Neural progenitor cell (in vitro differentiated cells): Measurements from ENCODE around the gene EFS. TPM values are rescaled to one million over a fixed set of nuclear protein-coding genes. Genes with fewer than 3 reads are reported as not detected.

Experiments used
- DNase-seq: peaks from one replicate; pipeline ENCODE4 v3.0.0-alpha.2; 2016; ENCODE audit warnings: low spot score
- H2AFZ ChIP-seq: fragments of 200-600 bp; sonication (generic); replicated peaks from 2 replicates; pipeline ENCODE4 v1.6.1; 2016; ENCODE audit warnings: antibody characterized with exemption
- H3F3A ChIP-seq: fragments of 200-600 bp; sonication (generic); 2 replicates; pipeline ENCODE4 v1.6.1; 2016; ENCODE audit warnings: antibody characterized with exemption, low read depth
- H3K27ac ChIP-seq: fragments of 200-600 bp; sonication (generic); 2 replicates; pipeline ENCODE4 v1.5.1; 2016; ENCODE audit warnings: mild to moderate bottlenecking
- H3K27me3 ChIP-seq: fragments of 200-600 bp; sonication (generic); 2 replicates; pipeline ENCODE4 v1.6.1; 2016; ENCODE audit warnings: mild to moderate bottlenecking, moderate library complexity
- H3K36me3 ChIP-seq: fragments of 200-600 bp; sonication (generic); 2 replicates; pipeline ENCODE4 v1.5.1; 2016
- H3K4me1 ChIP-seq: fragments of 200-600 bp; sonication (generic); 2 replicates; pipeline ENCODE4 v1.6.1; 2016; ENCODE audit warnings: mixed run types
- H3K4me2 ChIP-seq: fragments of 200-600 bp; sonication (generic); 2 replicates; pipeline ENCODE4 v1.6.1; 2016
- H3K4me3 ChIP-seq: fragments of 200-600 bp; sonication (generic); 2 replicates; pipeline ENCODE4 v1.5.1; 2016
- H3K79me2 ChIP-seq: fragments of 200-600 bp; sonication (generic); 2 replicates; pipeline ENCODE4 v1.6.1; 2016; ENCODE audit warnings: low read depth
- H3K9ac ChIP-seq: fragments of 200-600 bp; sonication (generic); 2 replicates; pipeline ENCODE4 v1.6.1; 2016
- H3K9me3 ChIP-seq: fragments of 200-600 bp; sonication (generic); 2 replicates; pipeline ENCODE4 v1.5.1; 2016; ENCODE audit warnings: low read depth
- H4K20me1 ChIP-seq: fragments of 200-600 bp; sonication (generic); 2 replicates; pipeline ENCODE4 v1.6.1; 2016; ENCODE audit warnings: low read depth
- H3K27ac Mint-ChIP-seq: 3 replicates; pipeline ENCODE4 v1.8.0; 2021; ENCODE audit warnings: mixed read lengths
- H3K27me3 Mint-ChIP-seq: 2 replicates; pipeline ENCODE4 v1.8.0; 2022; ENCODE audit warnings: low read depth, mild to moderate bottlenecking, inconsistent platforms, moderate library complexity, mixed read lengths; ENCODE audit not compliant: insufficient read depth
- H3K36me3 Mint-ChIP-seq: 3 replicates; pipeline ENCODE4 v1.8.0; 2021; ENCODE audit warnings: mixed read lengths
- H3K4me1 Mint-ChIP-seq: 3 replicates; pipeline ENCODE4 v1.8.0; 2021; ENCODE audit warnings: mixed read lengths
- H3K4me3 Mint-ChIP-seq: 3 replicates; pipeline ENCODE4 v1.8.0; 2021; ENCODE audit warnings: mild to moderate bottlenecking, moderate library complexity, mixed read lengths
- H3K9me3 Mint-ChIP-seq: 3 replicates; pipeline ENCODE4 v1.8.0; 2020; ENCODE audit warnings: mixed read lengths
- CTCF ChIP-seq: fragments of 200-600 bp; sonication (generic); IDR thresholded peaks from 2 replicates; pipeline ENCODE4 v1.5.1; 2017; ENCODE audit warnings: antibody characterized with exemption, mild to moderate bottlenecking
- EZH2 ChIP-seq: fragments of 200-600 bp; sonication (generic); IDR thresholded peaks from 2 replicates; pipeline ENCODE4 v1.6.1; 2017; ENCODE audit warnings: antibody characterized with exemption, mild to moderate bottlenecking, moderate library complexity
- EZH2phosphoT487 ChIP-seq: fragments of 200-600 bp; sonication (generic); IDR thresholded peaks from 2 replicates; pipeline ENCODE4 v1.6.1; 2017; ENCODE audit warnings: antibody characterized with exemption
- total RNA-seq: library from RNA; depleted of rRNA; stranded (reverse); fragments of >200 nt; gene quantifications from 2 replicates; pipeline ENCODE4 v1.2.3, GENCODE V29; 2015; ENCODE audit warnings: low replicate concordance

Gene EFS
- total RNA-seq, 1 donor from 2014 or later = 21.7 TPM

GRCh38 chr14:23344481-23344880, 20.5 kb downstream of the EFS start:
- Histone ChIP-seq H4K20me1 (no peaks in the 10 kb centered on the region), H2AFZ (no peak overlapping the region), H3K79me2 (no peaks in the 10 kb centered on the region), H3K9ac (no peak overlapping the region), H3K4me3 (no peak overlapping the region), H3K4me1 (no peaks in the 10 kb centered on the region), H3K9me3 (peaks cover 13% of the 10 kb centered on the region), H3K4me2 (no peak overlapping the region), H3F3A (peaks cover 5% of the 10 kb centered on the region), H3K27ac (no peak overlapping the region), H3K36me3 (no peaks in the 10 kb centered on the region), H3K27me3 (no peaks in the 10 kb centered on the region)
- Mint-ChIP-seq H3K36me3 (peaks cover 8% of the 10 kb centered on the region), H3K4me1 (peaks cover 5% of the 10 kb centered on the region), H3K27me3 (peaks cover 8% of the 10 kb centered on the region), H3K27ac (no peak overlapping the region), H3K9me3 (peaks cover 14% of the 10 kb centered on the region), H3K4me3 (no peak overlapping the region)
- no peak for DNase-seq
- no peak for TF ChIP-seq CTCF
- TF ChIP-seq EZH2 = no peak
- no peak for TF ChIP-seq EZH2phosphoT487

- H3K4me2 ChIP-seq = no peak overlapping the region
- no peak overlapping the region for H3K27ac Mint-ChIP-seq
- H3K27me3 Mint-ChIP-seq = peaks cover 10% of the 10 kb centered on the region
- H3K4me1 Mint-ChIP-seq = no peaks in the 10 kb centered on the region
- no peaks in the 10 kb centered on the region for H3F3A ChIP-seq
- H3K27me3 ChIP-seq = no peaks in the 10 kb centered on the region
- H3K4me3 Mint-ChIP-seq = no peak overlapping the region
- H3K9ac ChIP-seq = no peak overlapping the region
- H3K9me3 ChIP-seq = peaks cover 15% of the 10 kb centered on the region
- no peak overlapping the region for H2AFZ ChIP-seq
- H3K27ac ChIP-seq = no peak overlapping the region
- no peaks in the 10 kb centered on the region for H3K4me1 ChIP-seq
- H3K79me2 ChIP-seq = no peaks in the 10 kb centered on the region
- no peak for DNase-seq
- TF ChIP-seq EZH2 (no peak), EZH2phosphoT487 (no peak), CTCF (no peak)
- H3K36me3 Mint-ChIP-seq = no peaks in the 10 kb centered on the region
- H4K20me1 ChIP-seq = no peaks in the 10 kb centered on the region
- no peaks in the 10 kb centered on the region for H3K36me3 ChIP-seq
- H3K9me3 Mint-ChIP-seq = peaks cover 26% of the 10 kb centered on the region
- no peak overlapping the region for H3K4me3 ChIP-seq
Observed at GRCh38 chr14:23339506-23340268, 25.3 kb downstream of the EFS start.

- no peaks in the 10 kb centered on the region for H3K36me3 Mint-ChIP-seq
- Histone ChIP-seq H4K20me1 (no peaks in the 10 kb centered on the region), H3K4me3 (no peak overlapping the region), H3K27me3 (no peaks in the 10 kb centered on the region), H3K9me3 (peaks cover 14% of the 10 kb centered on the region), H2AFZ (no peak overlapping the region), H3K36me3 (no peaks in the 10 kb centered on the region), H3K4me1 (no peaks in the 10 kb centered on the region), H3K79me2 (no peaks in the 10 kb centered on the region), H3F3A (no peaks in the 10 kb centered on the region), H3K27ac (no peak overlapping the region), H3K4me2 (no peak overlapping the region), H3K9ac (no peak overlapping the region)
- no peak overlapping the region for H3K27ac Mint-ChIP-seq
- H3K4me3 Mint-ChIP-seq = no peak overlapping the region
- TF ChIP-seq EZH2phosphoT487 = no peak
- TF ChIP-seq CTCF = no peak
- no peak for TF ChIP-seq EZH2
- no peak for DNase-seq
- peaks cover 21% of the 10 kb centered on the region for H3K9me3 Mint-ChIP-seq
- peaks cover 6% of the 10 kb centered on the region for H3K27me3 Mint-ChIP-seq
- H3K4me1 Mint-ChIP-seq = no peaks in the 10 kb centered on the region
Observed at GRCh38 chr14:23335623-23336022, 29.3 kb downstream of the EFS start.
